Esophagus squamous epithelium (tissue), 5 donors: ENCODE data around the gene ZNF432. TPM values are rescaled to one million over a fixed set of nuclear protein-coding genes. Genes with fewer than 3 reads are reported as not detected.
A peak's percentile ranks its signal among the peaks of the same experiment; 100 is the strongest.
"Not testable (repeated sequence)": the region's sequence is repeated elsewhere in the genome, so short reads cannot be mapped to it uniquely, and the experiment has no call there.

Experiments used
- DNase-seq: peaks from one replicate; lab custom pipeline; 2025; lab: John Stamatoyannopoulos, UW
- H3K27ac ChIP-seq, 4 donors: fragments of 200-600 bp; sonication (generic); one replicate each; pipeline ENCODE4 v1.5.1; 2016 to 2019; ENCODE audit warnings: mild to moderate bottlenecking in 1 of 4
- H3K27me3 ChIP-seq, 4 donors: fragments of 200-600 bp; sonication (generic); 1 replicate in 3 of 4; 2 replicates in 1 of 4; pipeline versions ENCODE4 v1.5.1 to v1.6.0; 2017 to 2021; ENCODE audit warnings: antibody characterized with exemption in 1 of 4
- H3K36me3 ChIP-seq, 3 donors: fragments of 200-600 bp; sonication (generic); one replicate each; pipeline ENCODE4 v1.5.1; 2016 to 2019
- H3K4me1 ChIP-seq, 3 donors: fragments of 200-600 bp; sonication (generic); one replicate each; pipeline ENCODE4 v1.5.1; 2017 to 2019
- H3K4me3 ChIP-seq, 4 donors: fragments of 200-600 bp; sonication (generic); 1 replicate in 3 of 4; 2 replicates in 1 of 4; pipeline ENCODE4 v1.5.1; 2016 to 2019; ENCODE audit warnings: mild to moderate bottlenecking in 2 of 4, moderate library complexity in 1 of 4
- H3K9me3 ChIP-seq, 3 donors: fragments of 200-600 bp; sonication (generic); one replicate each; pipeline ENCODE4 v1.5.1; 2016 to 2019
- POLR2A ChIP-seq, 4 donors: fragments of 450-650 bp; IDR thresholded peaks; one replicate each; pipeline ENCODE4 v1.6.1; 2017; ENCODE audit warnings: antibody characterized with exemption in 4 of 4, mild to moderate bottlenecking in 4 of 4, moderate library complexity in 3 of 4
- WGBS, 2 donors: methylation state at CpG; one replicate each; pipeline ENCODE4 v1.1.5; 2018; 5-methylcytosine and 5-hydroxymethylcytosine counted together
- intact Hi-C: fragments of 100-400 bp; cut with DNase I; formaldehyde crosslinking; loops from one replicate; pipeline ENCODE4 v1.15.0; 2022
- total RNA-seq, 4 donors: library from RNA; depleted of rRNA; stranded (reverse); fragments of >200 nt; gene quantifications; one replicate each; pipeline ENCODE4 v1.1.0, GENCODE V29; 2016
- TF ChIP-seq, protein P1 (sequence below), 6 experiments: fragments of 450-650 bp in 4 of 6; fragments of 200-600 bp in 2 of 6; sonication (generic) in 2 of 6; IDR thresholded peaks; one replicate each; pipeline ENCODE4 v1.5.1; 2016 to 2019; ENCODE audit warnings: antibody characterized with exemption in 6 of 6, mild to moderate bottlenecking in 4 of 6, moderate library complexity in 4 of 6
- donor health status: DM: yes; HTN: yes; CAD: no.

ZNF432 gene
- total RNA-seq, result 10 to 100 TPM in 1 of 4 donors, 1 to 10 TPM in 3; 4.3 to 13.7 (median 7.6) TPM

DNA sequence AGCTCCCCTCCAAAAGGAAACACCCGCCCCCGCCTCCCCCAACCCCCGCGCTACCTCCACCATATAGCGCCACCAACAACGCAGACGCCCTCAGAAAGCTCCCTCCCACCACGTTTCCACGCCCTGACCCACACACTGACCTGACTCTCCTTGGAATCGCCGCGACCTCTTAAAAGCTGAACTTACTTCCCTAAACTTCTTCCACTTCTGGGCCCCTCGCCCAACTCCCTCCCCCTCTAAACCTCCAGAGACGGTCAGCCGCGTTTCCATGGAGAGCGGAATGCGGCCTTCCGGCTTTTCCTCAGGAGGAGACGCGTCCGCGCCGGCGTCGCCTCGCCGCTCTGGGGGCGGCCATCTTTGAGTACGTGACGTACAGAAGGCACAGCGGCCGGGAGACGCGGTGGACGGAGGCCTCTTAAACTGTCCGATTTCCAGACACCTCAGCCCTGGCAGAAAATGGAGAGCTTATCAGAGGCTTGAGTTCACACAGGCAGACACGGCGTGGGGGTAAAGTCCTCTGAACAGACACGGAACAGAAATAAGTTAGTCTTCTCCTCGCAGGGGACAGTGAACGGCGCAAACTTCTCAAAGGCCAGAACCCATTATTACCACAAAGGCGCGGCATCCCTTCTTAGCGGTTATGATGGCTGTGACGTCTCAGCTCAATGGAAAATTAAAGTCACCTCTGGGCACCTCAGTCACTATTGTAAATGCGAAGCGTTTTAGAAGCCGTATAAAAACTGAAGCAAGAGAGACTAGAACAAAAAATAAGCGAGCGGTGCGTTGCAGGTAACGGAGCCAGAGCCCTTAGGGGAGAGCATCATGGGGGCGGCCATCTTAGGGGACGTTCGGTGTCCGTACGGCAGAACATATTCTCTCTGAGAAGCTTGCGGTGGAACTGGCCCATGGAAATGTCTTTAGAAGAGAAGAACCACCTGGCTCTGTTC is at the start of gene ZNF432:
Gene ZNF432 (minus strand): TSS at position 284 of the 947 bp plus-strand sequence. CDS start 1,970 bp downstream, outside the sequence.
- H3K36me3 ChIP-seq, result peaks cover 4 to 32% (median 5%) of the 10 kb centered on the region in 3 donors
- TF ChIP-seq, protein P1, sequence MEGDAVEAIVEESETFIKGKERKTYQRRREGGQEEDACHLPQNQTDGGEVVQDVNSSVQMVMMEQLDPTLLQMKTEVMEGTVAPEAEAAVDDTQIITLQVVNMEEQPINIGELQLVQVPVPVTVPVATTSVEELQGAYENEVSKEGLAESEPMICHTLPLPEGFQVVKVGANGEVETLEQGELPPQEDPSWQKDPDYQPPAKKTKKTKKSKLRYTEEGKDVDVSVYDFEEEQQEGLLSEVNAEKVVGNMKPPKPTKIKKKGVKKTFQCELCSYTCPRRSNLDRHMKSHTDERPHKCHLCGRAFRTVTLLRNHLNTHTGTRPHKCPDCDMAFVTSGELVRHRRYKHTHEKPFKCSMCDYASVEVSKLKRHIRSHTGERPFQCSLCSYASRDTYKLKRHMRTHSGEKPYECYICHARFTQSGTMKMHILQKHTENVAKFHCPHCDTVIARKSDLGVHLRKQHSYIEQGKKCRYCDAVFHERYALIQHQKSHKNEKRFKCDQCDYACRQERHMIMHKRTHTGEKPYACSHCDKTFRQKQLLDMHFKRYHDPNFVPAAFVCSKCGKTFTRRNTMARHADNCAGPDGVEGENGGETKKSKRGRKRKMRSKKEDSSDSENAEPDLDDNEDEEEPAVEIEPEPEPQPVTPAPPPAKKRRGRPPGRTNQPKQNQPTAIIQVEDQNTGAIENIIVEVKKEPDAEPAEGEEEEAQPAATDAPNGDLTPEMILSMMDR (IDR thresholded peaks at IDR 0.05), result no peak
- peak in 2 of 4 donors; percentile 43 to 52 for TF ChIP-seq POLR2A (IDR thresholded peaks at IDR 0.05)
- DNase-seq, result peak; percentile 49
- no peaks in the 10 kb centered on the region for H3K27me3 ChIP-seq
- WGBS, 2 donors, result 0 to 1% methylated on average over 30 to 51 of the region's 60 CpGs
- H3K4me1 ChIP-seq, result peaks cover 0 to 16% (median 2%) of the 10 kb centered on the region in 3 donors
- intact Hi-C loops, result no loop called here
- peak within 1 kb of the TSS; percentile 89 to 96 (median 94) for H3K27ac ChIP-seq
- peaks cover 0 to 61% (median 20%) of the 10 kb centered on the region in 3 donors for H3K9me3 ChIP-seq
- H3K4me3 ChIP-seq, result peak within 1 kb of the TSS; percentile 53 to 87 (median 76)

DNA sequence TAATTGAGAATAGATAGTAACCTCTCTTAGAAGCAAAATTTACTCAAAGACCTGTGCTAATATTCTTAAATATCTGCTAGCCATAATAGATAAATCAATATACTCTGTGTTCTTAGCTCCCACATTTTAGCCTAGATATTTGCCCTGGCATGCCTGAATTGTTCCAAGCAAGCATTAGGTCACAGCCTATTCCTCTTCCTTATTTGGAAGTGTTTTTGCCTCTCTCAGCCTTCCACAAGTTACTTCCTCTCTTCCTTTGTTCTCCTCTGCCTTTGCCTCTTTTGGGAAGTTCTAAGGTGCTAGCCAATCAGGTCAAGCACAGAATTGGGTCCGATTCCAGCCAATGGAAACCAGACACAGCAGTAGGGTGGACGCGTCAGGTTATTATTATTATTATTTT is 47.8 kb upstream of the ZNF432 start:
- Histone ChIP-seq H3K4me3 (peak overlapping the region in 1 of 4 donors; percentile 85), H3K36me3 (peaks cover 0 to 21% (median 0%) of the 10 kb centered on the region in 3 donors), H3K27ac (peak overlapping the region; percentile 83 to 90 (median 88)), H3K9me3 (peaks cover 0 to 59% (median 12%) of the 10 kb centered on the region in 3 donors), H3K4me1 (peaks cover 0 to 40% (median 18%) of the 10 kb centered on the region in 3 donors)
- WGBS, 2 donors, result 82 to 93% methylated on average over 3 of the region's 3 CpGs
- intact Hi-C loops, DNase-seq, H3K27me3 ChIP-seq: not testable (repeated sequence)

DNA sequence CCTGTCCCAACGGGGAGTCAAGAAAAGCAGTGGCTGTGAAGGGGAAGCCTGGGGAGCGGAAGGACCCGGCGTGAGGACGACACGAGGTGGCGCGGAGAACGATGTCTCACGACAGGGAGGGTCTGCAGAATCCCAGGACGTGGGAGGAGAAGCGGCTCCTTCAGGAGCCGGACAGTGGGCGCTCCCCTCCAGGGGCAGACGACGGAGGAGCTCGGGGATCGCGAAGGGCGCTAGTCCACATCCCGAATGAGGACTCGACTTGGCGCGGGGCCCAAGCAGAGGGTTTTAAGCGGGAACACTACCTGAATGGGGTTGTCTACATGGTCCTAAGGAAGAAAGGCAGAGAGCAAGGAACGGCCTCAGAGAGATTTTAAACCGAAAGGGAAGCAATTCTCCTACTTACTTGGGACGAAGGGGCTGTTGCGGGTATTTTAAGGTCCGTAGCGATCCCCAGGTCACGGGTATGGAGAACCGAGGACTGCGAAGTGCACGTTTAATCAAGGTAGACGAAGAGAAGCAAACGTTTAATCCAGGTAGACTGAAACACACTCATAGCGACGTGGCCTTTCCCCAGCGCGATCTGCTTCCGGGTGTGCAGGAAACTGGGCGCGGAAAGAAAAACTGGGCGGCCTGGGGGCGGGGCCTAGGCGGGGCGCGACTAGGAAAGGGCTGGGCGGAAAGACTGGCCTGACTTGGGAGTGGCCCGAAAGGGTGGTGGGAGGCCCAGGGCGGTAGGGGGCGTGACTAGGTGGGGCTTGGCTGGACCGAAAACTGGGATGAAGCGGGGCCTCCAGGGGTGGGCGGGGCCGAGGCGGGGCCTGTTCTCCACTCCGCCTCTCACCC is 46.8 kb upstream of the ZNF432 start, which contains the start of gene ZNF841:
Gene ZNF841 (minus strand): TSS at position 594 of the 843 bp plus-strand sequence. CDS start 10,964 bp downstream, outside the sequence.
- intact Hi-C loops, result no loop called here
- Histone ChIP-seq H3K4me1 (peaks cover 0 to 40% (median 18%) of the 10 kb centered on the region in 3 donors), H3K9me3 (peaks cover 0 to 65% (median 12%) of the 10 kb centered on the region in 3 donors), H3K27me3 (no peaks in the 10 kb centered on the region), H3K4me3 (peak within 1 kb of the TSS; percentile 66 to 85 (median 74)), H3K36me3 (peaks cover 0 to 32% (median 0%) of the 10 kb centered on the region in 3 donors), H3K27ac (peak within 1 kb of the TSS; percentile 83 to 90 (median 88))
- TF ChIP-seq POLR2A (IDR thresholded peaks at IDR 0.05), result peak in 1 of 4 donors; percentile 54
- TF ChIP-seq, protein P1 (IDR thresholded peaks at IDR 0.05), result peak in 2 of 6 experiments; percentile 6 to 22
- WGBS, 2 donors, result 1% methylated on average over 43 to 47 of the region's 59 CpGs
- peak; percentile 66 for DNase-seq

DNA sequence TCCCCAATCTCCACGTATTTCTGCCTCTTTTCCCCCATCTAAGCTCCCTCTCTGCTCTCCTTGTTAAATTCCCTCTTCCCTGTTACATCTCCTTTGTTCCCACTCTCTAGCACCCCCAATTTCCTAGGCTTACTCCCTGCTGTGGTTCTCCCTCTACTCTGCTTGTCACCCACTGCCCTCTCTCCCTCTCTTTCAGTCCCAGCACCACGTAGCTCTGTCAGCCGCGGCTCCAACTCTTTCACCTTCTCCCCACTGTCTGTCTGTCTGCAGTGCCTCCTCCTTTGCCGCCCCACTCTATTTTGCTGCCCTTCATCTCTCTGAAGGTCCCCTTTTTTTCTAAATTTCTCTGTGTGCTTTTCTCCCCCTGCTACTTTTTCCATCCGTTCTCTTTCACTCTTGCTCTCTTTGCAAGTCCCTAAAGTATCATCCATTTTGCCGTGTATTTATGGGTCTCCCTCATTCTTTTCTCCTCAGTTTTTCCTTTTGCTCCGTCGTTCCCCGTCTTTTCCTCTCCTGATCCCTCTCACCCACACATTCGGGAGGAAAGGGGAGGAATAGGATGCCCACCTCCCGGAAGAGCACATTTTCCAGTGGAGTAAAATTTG is 46.0 kb upstream of the ZNF432 start:
- peaks cover 0 to 66% (median 17%) of the 10 kb centered on the region in 3 donors for H3K9me3 ChIP-seq
- peak overlapping the region; percentile 66 to 85 (median 74) for H3K4me3 ChIP-seq
- H3K27ac ChIP-seq, result peak overlapping the region; percentile 83 to 90 (median 88)
- H3K36me3 ChIP-seq, result peaks cover 0 to 39% (median 0%) of the 10 kb centered on the region in 3 donors
- WGBS, 2 donors, result 5 to 9% methylated on average over 8 to 11 of the region's 12 CpGs
- TF ChIP-seq POLR2A (IDR thresholded peaks at IDR 0.05), result no peak
- TF ChIP-seq, protein P1 (IDR thresholded peaks at IDR 0.05), result no peak
- no peaks in the 10 kb centered on the region for H3K27me3 ChIP-seq
- peaks cover 0 to 40% (median 18%) of the 10 kb centered on the region in 3 donors for H3K4me1 ChIP-seq
- DNase-seq, result no peak
- intact Hi-C loops, result no loop called here
